Progenitor cell of endocrine pancreas (in vitro differentiated cells): ENCODE results near the gene SH3GL2. TPM values are rescaled to one million over a fixed set of nuclear protein-coding genes. Genes with fewer than 3 reads are reported as not detected.
"Not testable (repeated sequence)": the region's sequence is repeated elsewhere in the genome, so short reads cannot be mapped to it uniquely, and the experiment has no call there.

ENCODE experiments used
- DNase-seq: peaks from one replicate; pipeline ENCODE4 v3.0.0; 2021; ENCODE audit warnings: low spot score; ENCODE audit not compliant: unreplicated experiment
- H3K27ac Mint-ChIP-seq: 2 replicates; pipeline ENCODE4 v1.8.0; 2021; ENCODE audit warnings: mild to moderate bottlenecking, moderate library complexity, mixed read lengths
- H3K27me3 Mint-ChIP-seq: 2 replicates; pipeline ENCODE4 v1.8.0; 2021; ENCODE audit warnings: mixed read lengths
- H3K36me3 Mint-ChIP-seq: 2 replicates; pipeline ENCODE4 v1.8.0; 2022; ENCODE audit warnings: mixed read lengths; ENCODE audit not compliant: insufficient read depth
- H3K4me1 Mint-ChIP-seq: 2 replicates; pipeline ENCODE4 v1.8.0; 2021; ENCODE audit warnings: low read depth, mixed read lengths
- H3K4me3 Mint-ChIP-seq: 2 replicates; pipeline ENCODE4 v1.8.0; 2021; ENCODE audit warnings: low read depth, mild to moderate bottlenecking, moderate library complexity, mixed read lengths
- H3K9me3 Mint-ChIP-seq: 2 replicates; pipeline ENCODE4 v1.8.0; 2021; ENCODE audit warnings: low read depth, mixed read lengths
- CTCF ChIP-seq: fragments of 200-600 bp; sonication (generic); IDR thresholded peaks from one replicate; pipeline ENCODE4 v1.5.0; 2021; ENCODE audit warnings: antibody characterized with exemption, mild to moderate bottlenecking; ENCODE audit not compliant: unreplicated experiment
- total RNA-seq: library from RNA; stranded (reverse); gene quantifications from 2 replicates; pipeline ENCODE4 v1.2.1, GENCODE V29; 2021

SH3GL2 gene
- total RNA-seq, 1 donor from 2014 or later, result 3.3 TPM

GRCh38 chr9:17757816-17758215 lies 178.9 kb downstream of the SH3GL2 start:
- Mint-ChIP-seq H3K4me1 (no peaks in the 10 kb centered on the region), H3K27ac (no peak overlapping the region), H3K9me3 (peaks cover 9% of the 10 kb centered on the region), H3K36me3 (no peaks in the 10 kb centered on the region), H3K4me3 (no peak overlapping the region), H3K27me3 (no peaks in the 10 kb centered on the region)
- no peak for TF ChIP-seq CTCF
- no peak for DNase-seq

GRCh38 chr9:17760250-17760649 lies 181.4 kb downstream of the SH3GL2 start:
- Mint-ChIP-seq H3K9me3 (no peaks in the 10 kb centered on the region), H3K27me3 (no peaks in the 10 kb centered on the region), H3K4me1 (no peaks in the 10 kb centered on the region), H3K36me3 (no peaks in the 10 kb centered on the region), H3K4me3 (no peak overlapping the region), H3K27ac (no peak overlapping the region)
- TF ChIP-seq CTCF, result no peak
- no peak for DNase-seq

GRCh38 chr9:17761984-17762676 lies 183.3 kb downstream of the SH3GL2 start:
- H3K36me3 Mint-ChIP-seq, result no peaks in the 10 kb centered on the region
- no peaks in the 10 kb centered on the region for H3K27me3 Mint-ChIP-seq
- no peak overlapping the region for H3K4me3 Mint-ChIP-seq
- no peaks in the 10 kb centered on the region for H3K4me1 Mint-ChIP-seq
- no peak for DNase-seq
- TF ChIP-seq CTCF, result no peak
- no peak overlapping the region for H3K27ac Mint-ChIP-seq
- no peaks in the 10 kb centered on the region for H3K9me3 Mint-ChIP-seq

GRCh38 chr9:17764306-17764705 lies 185.4 kb downstream of the SH3GL2 start:
- Mint-ChIP-seq H3K4me1 (no peaks in the 10 kb centered on the region), H3K27me3 (no peaks in the 10 kb centered on the region), H3K36me3 (no peaks in the 10 kb centered on the region), H3K27ac (no peak overlapping the region), H3K9me3 (no peaks in the 10 kb centered on the region), H3K4me3 (no peak overlapping the region)
- no peak for TF ChIP-seq CTCF
- no peak for DNase-seq

DNA sequence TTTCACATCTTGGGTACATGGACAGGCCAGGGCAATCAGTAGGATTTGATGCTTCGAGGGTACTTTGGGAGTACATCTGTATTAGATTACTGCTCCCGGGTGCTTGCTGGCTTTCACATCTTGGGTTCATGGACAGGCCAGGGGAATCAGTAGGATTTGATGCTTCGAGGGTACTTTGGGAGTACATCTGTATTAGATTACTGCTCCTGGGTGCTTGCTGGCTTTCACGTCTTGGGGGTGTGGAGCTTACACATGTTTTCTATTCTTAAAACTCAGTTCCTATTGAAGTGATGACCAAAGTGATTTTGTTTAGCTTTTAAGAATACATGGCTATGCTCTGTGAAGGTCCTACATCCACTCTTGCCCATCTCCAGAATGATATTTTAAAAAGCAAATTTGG lies 186.3 kb downstream of the SH3GL2 start:
- H3K27me3 Mint-ChIP-seq, H3K4me1 Mint-ChIP-seq, DNase-seq, H3K9me3 Mint-ChIP-seq, H3K27ac Mint-ChIP-seq, H3K36me3 Mint-ChIP-seq, H3K4me3 Mint-ChIP-seq: not testable (repeated sequence)

- Mint-ChIP-seq H3K4me3 (no peak overlapping the region), H3K4me1 (no peaks in the 10 kb centered on the region), H3K27ac (no peak overlapping the region), H3K9me3 (no peaks in the 10 kb centered on the region), H3K27me3 (no peaks in the 10 kb centered on the region), H3K36me3 (no peaks in the 10 kb centered on the region)
- no peak for TF ChIP-seq CTCF
- DNase-seq, result no peak
These were observed 193.4 kb downstream of the SH3GL2 start for GRCh38 chr9:17772223-17772622.
